ENCODE measurements around the gene ZSCAN21.

The ZSCAN21 gene

GRCh38 chr7:100088095-100088620 lies 38.6 kb downstream of the ZSCAN21 start:
- Histone ChIP-seq H3K9me3 (ENCODE audit: low read length) (no peaks in the 10 kb centered on the region), H3K4me1 (ENCODE audit: insufficient read depth, low read length) (peaks cover 6% of the 10 kb centered on the region), H2AFZ (ENCODE audit: low read depth, low read length) (peak overlapping the region; percentile 21), H3K27me3 (ENCODE audit: insufficient read depth, low read length) (no peaks in the 10 kb centered on the region), H3K36me3 (ENCODE audit: insufficient read depth, low read length) (peaks cover 30% of the 10 kb centered on the region), H3K4me3 (ENCODE audit: low read length) (peak overlapping the region; percentile 81)

DNA sequence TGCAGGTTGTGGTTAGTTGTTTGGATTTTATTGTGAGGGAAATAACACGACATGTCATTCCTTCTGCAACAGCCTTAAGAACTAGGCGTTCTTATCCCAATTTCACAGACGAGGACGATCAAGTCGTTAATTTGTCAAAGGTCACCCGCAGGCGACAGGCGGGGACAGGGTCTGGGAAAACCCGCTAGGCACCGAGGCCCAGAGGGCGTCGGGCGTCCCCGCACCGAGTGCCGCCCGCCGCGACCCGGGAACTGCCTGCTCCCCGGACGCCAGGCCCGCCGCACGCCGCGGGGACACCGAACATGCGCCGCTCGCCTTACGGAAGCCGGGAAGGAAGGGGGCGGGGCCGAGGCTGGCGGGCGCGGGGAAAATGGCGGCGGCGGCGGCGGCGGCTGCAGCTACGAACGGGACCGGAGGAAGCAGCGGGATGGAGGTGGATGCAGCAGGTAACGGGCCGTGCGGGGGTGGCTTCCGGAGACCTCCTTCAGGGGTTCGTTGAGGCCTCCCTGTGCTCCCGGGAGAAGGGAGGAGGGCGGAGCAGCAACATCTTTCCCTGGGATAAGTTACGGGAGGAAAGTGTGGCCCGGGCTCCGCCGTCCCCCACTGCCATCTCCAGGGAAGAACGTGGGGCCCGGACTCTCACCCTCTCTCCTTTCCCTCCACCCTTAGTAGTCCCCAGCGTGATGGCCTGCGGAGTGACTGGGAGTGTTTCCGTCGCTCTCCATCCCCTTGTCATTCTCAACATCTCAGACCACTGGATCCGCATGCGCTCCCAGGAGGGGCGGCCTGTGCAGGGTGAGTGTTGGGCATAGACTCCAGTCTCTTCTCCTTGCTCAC lies 39.3 kb downstream of the ZSCAN21 start, which contains the start of gene COPS6:
COPS6 (plus strand) TSS at position 349 of the 837 bp plus-strand sequence; CDS start at position 371, 22 bp downstream.
- Histone ChIP-seq H3K36me3 (ENCODE audit: insufficient read depth, low read length) (peaks cover 36% of the 10 kb centered on the region), H2AFZ (ENCODE audit: low read depth, low read length) (peak within 1 kb of the TSS; percentile 21), H3K4me3 (ENCODE audit: low read length) (peak within 1 kb of the TSS; percentile 81), H3K9me3 (ENCODE audit: low read length) (no peaks in the 10 kb centered on the region), H3K4me1 (ENCODE audit: insufficient read depth, low read length) (peaks cover 6% of the 10 kb centered on the region), H3K27me3 (ENCODE audit: insufficient read depth, low read length) (no peaks in the 10 kb centered on the region)

DNA sequence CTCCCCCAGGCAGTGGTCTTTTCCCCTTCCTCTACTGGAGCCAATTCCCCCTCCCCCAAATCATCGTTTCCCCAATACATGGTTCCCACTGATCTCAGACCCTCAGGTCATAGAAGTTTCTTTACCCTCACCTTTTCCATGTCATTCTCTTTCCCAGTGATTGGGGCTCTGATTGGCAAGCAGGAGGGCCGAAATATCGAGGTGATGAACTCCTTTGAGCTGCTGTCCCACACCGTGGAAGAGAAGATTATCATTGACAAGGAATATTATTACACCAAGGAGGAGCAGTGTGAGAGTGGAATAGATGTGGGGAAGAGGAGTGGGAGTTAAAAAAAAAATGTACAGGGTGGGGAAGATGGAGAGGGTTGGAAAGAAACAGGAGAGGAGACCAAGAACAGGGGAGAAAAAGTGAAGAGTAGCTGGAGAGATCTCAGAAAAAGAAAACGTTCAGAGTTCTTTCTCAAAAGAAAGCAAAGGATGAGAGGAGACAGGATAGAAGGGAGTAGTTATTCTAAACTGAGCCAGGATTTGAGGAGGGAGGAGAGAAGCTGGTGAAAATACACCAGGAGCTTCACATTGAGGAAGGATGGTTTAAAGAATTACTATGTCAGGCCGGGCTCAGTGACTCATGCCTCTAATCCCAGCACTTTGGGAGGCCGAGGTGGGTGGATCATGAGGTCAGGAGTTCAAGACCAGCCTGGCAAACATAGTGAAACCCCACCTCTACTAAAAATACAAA lies 40.1 kb downstream of the ZSCAN21 start:
- Histone ChIP-seq H3K27me3 (ENCODE audit: insufficient read depth, low read length) (no peaks in the 10 kb centered on the region), H3K4me1 (ENCODE audit: insufficient read depth, low read length) (peaks cover 6% of the 10 kb centered on the region), H3K36me3 (ENCODE audit: insufficient read depth, low read length) (peaks cover 44% of the 10 kb centered on the region), H3K9me3 (ENCODE audit: low read length) (no peaks in the 10 kb centered on the region), H2AFZ (ENCODE audit: low read depth, low read length) (no peak overlapping the region), H3K4me3 (ENCODE audit: low read length) (peak overlapping the region; percentile 81)

- no peaks in the 10 kb centered on the region for H3K9me3 ChIP-seq (ENCODE audit: low read length)
- H3K4me3 ChIP-seq (ENCODE audit: low read length) = no peak overlapping the region
- peaks cover 6% of the 10 kb centered on the region for H3K4me1 ChIP-seq (ENCODE audit: insufficient read depth, low read length)
- H3K36me3 ChIP-seq (ENCODE audit: insufficient read depth, low read length) = peaks cover 56% of the 10 kb centered on the region
- no peaks in the 10 kb centered on the region for H3K27me3 ChIP-seq (ENCODE audit: insufficient read depth, low read length)
- H2AFZ ChIP-seq (ENCODE audit: low read depth, low read length) = no peak overlapping the region
Observed at GRCh38 chr7:100090527-100091410, 41.2 kb downstream of the ZSCAN21 start.

- peaks cover 64% of the 10 kb centered on the region for H3K36me3 ChIP-seq (ENCODE audit: insufficient read depth, low read length)
- no peak overlapping the region for H2AFZ ChIP-seq (ENCODE audit: low read depth, low read length)
- peaks cover 6% of the 10 kb centered on the region for H3K4me1 ChIP-seq (ENCODE audit: insufficient read depth, low read length)
- no peaks in the 10 kb centered on the region for H3K9me3 ChIP-seq (ENCODE audit: low read length)
- H3K4me3 ChIP-seq (ENCODE audit: low read length) = no peak overlapping the region
- no peaks in the 10 kb centered on the region for H3K27me3 ChIP-seq (ENCODE audit: insufficient read depth, low read length)
Observed at GRCh38 chr7:100091411-100092181, 42.0 kb downstream of the ZSCAN21 start.

DNA sequence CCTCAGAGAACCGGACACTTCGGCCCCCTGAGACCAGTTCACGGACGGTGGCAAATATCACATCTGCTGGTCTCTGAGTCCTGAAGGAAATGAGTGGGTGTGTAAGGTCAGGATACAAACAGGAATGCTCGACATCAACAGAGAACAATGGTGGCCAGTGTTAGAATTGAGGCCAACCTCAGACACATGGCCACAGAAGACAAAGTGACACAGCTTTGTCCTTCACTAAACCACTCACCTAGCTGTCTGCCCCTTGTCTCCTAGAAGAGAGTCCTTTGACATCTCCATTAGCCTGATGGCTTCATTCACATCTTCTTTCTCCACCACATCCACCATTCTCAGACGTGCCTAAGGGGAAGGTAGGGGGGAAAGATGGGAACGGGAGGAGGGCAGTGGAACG lies 43.5 kb downstream of the ZSCAN21 start:
- Histone ChIP-seq H3K36me3 (ENCODE audit: insufficient read depth, low read length) (peaks cover 76% of the 10 kb centered on the region), H3K27me3 (ENCODE audit: insufficient read depth, low read length) (no peaks in the 10 kb centered on the region)

DNA sequence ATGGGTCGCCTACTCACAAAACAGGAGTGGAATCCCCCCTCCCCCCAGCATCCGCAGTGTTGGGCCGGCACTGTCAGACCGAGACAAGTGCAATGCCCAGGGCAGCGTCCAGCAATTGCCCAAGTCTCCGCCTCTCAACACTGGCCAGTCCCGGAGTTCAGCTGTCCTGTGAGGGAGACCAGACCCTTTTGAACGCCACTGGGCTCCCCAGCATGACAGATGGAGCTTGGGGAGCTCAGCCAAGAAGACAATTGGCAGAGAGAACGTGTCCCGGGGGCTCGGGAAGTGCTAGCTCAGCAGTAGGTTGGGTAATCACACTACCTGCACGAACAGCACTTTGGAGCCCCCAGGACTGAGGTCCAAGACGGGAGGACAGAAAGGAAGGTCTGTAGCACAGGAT lies 43.9 kb downstream of the ZSCAN21 start:
- H3K36me3 ChIP-seq (ENCODE audit: insufficient read depth, low read length) = peaks cover 80% of the 10 kb centered on the region

More for the DNA sequence above, 43.5 kb downstream of the ZSCAN21 start:
- Histone ChIP-seq H3K9me3 (ENCODE audit: low read length) (no peaks in the 10 kb centered on the region), H3K4me1 (ENCODE audit: insufficient read depth, low read length) (peaks cover 6% of the 10 kb centered on the region), H2AFZ (ENCODE audit: low read depth, low read length) (no peak overlapping the region), H3K4me3 (ENCODE audit: low read length) (no peak overlapping the region)

DNA sequence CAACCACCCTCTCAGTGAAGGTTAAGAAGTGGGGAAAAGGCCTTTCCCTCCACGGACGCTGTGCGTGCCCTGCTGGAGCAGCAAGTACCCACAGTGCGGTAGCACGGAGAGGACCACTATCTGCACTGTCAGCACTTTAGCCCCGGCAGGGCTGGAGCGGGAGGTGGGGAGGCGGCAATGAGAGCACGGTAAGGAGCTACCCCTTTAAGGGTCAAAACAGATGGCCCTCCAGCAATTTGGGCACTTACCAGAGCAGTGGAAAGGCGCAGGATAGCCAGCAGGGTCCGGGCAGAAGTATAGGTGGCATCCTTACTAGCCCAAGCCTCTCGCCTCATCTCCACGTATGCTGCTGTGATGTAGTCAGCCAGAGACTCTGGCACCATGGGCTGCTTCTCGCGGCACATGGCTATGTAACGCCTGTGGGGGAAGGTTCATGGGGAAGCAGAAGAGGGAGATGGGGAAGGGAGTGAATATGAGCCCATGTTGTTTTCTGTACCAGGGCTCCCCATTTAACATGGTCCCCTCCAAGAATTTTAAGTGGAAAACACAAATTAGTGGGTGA lies 44.4 kb downstream of the ZSCAN21 start:
- Histone ChIP-seq H2AFZ (ENCODE audit: low read depth, low read length) (no peak overlapping the region), H3K9me3 (ENCODE audit: low read length) (no peaks in the 10 kb centered on the region), H3K4me1 (ENCODE audit: insufficient read depth, low read length) (peaks cover 15% of the 10 kb centered on the region), H3K27me3 (ENCODE audit: insufficient read depth, low read length) (no peaks in the 10 kb centered on the region), H3K36me3 (ENCODE audit: insufficient read depth, low read length) (peaks cover 85% of the 10 kb centered on the region), H3K4me3 (ENCODE audit: low read length) (no peak overlapping the region)

More for the DNA sequence above, 43.9 kb downstream of the ZSCAN21 start:
- Histone ChIP-seq H2AFZ (ENCODE audit: low read depth, low read length) (no peak overlapping the region), H3K4me3 (ENCODE audit: low read length) (no peak overlapping the region), H3K9me3 (ENCODE audit: low read length) (no peaks in the 10 kb centered on the region), H3K27me3 (ENCODE audit: insufficient read depth, low read length) (no peaks in the 10 kb centered on the region), H3K4me1 (ENCODE audit: insufficient read depth, low read length) (peaks cover 10% of the 10 kb centered on the region)

GRCh38 chr7:100095289-100095688 lies 45.7 kb downstream of the ZSCAN21 start:
- H3K9me3 ChIP-seq (ENCODE audit: low read length) = no peaks in the 10 kb centered on the region
- no peak overlapping the region for H2AFZ ChIP-seq (ENCODE audit: low read depth, low read length)
- H3K36me3 ChIP-seq (ENCODE audit: insufficient read depth, low read length) = peaks cover 96% of the 10 kb centered on the region
- H3K27me3 ChIP-seq (ENCODE audit: insufficient read depth, low read length) = no peaks in the 10 kb centered on the region
- H3K4me1 ChIP-seq (ENCODE audit: insufficient read depth, low read length) = peaks cover 19% of the 10 kb centered on the region
- H3K4me3 ChIP-seq (ENCODE audit: low read length) = no peak overlapping the region

GRCh38 chr7:100095704-100096103 lies 46.1 kb downstream of the ZSCAN21 start:
- Histone ChIP-seq H3K9me3 (ENCODE audit: low read length) (no peaks in the 10 kb centered on the region), H2AFZ (ENCODE audit: low read depth, low read length) (no peak overlapping the region), H3K4me1 (ENCODE audit: insufficient read depth, low read length) (peaks cover 19% of the 10 kb centered on the region), H3K4me3 (ENCODE audit: low read length) (no peak overlapping the region), H3K36me3 (ENCODE audit: insufficient read depth, low read length) (peaks cover 92% of the 10 kb centered on the region), H3K27me3 (ENCODE audit: insufficient read depth, low read length) (no peaks in the 10 kb centered on the region)

- H2AFZ ChIP-seq (ENCODE audit: low read depth, low read length) = no peak overlapping the region
- no peaks in the 10 kb centered on the region for H3K27me3 ChIP-seq (ENCODE audit: insufficient read depth, low read length)
- peaks cover 62% of the 10 kb centered on the region for H3K36me3 ChIP-seq (ENCODE audit: insufficient read depth, low read length)
- no peaks in the 10 kb centered on the region for H3K9me3 ChIP-seq (ENCODE audit: low read length)
- H3K4me1 ChIP-seq (ENCODE audit: insufficient read depth, low read length) = peaks cover 24% of the 10 kb centered on the region
- peak overlapping the region; percentile 81 for H3K4me3 ChIP-seq (ENCODE audit: low read length)
Observed at GRCh38 chr7:100098913-100099312, 49.3 kb downstream of the ZSCAN21 start.

- Histone ChIP-seq H3K9me3 (ENCODE audit: low read length) (no peaks in the 10 kb centered on the region), H2AFZ (ENCODE audit: low read depth, low read length) (no peak overlapping the region), H3K36me3 (ENCODE audit: insufficient read depth, low read length) (peaks cover 57% of the 10 kb centered on the region), H3K27me3 (ENCODE audit: insufficient read depth, low read length) (no peaks in the 10 kb centered on the region), H3K4me3 (ENCODE audit: low read length) (peak overlapping the region; percentile 81), H3K4me1 (ENCODE audit: insufficient read depth, low read length) (peaks cover 24% of the 10 kb centered on the region)
Observed at GRCh38 chr7:100099452-100099851, 49.9 kb downstream of the ZSCAN21 start.

All from neuron (in vitro differentiated cells).